ENCODE data around the gene LHX2. TPM values are rescaled to one million over a fixed set of nuclear protein-coding genes. Genes with fewer than 3 reads are reported as not detected.
"Not testable (repeated sequence)": the region's sequence is repeated elsewhere in the genome, so short reads cannot be mapped to it uniquely, and the experiment has no call there.

The LHX2 gene
- total RNA-seq, 2 experiments from 2014 or later: not detected

DNA sequence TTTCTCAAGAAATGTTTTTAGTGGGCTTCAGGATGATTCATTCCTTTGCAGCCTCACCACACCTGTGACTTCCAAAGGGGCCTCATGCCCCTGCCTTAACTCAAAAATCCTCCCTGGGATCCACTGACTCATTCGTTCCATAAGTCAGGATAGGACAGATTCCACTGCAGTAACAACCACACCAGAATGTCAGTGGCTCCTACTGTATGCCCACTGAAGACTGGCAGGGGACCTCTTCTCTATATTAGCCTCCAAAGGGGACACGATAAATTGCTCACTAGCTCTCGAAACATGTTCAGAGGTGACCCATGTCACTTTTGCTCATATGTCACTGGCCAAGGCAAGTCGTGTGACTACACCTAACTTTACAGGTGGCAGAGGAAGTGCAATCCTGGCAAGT lies 25.7 kb upstream of the LHX2 start:
- Mint-ChIP-seq H3K27ac (no peak overlapping the region), H3K9me3 (no peaks in the 10 kb centered on the region), H3K4me3 (no peak overlapping the region), H3K36me3 (ENCODE audit: low read depth) (no peaks in the 10 kb centered on the region), H3K27me3 (peaks cover 25% of the 10 kb centered on the region), H3K4me1 (no peaks in the 10 kb centered on the region)
- ChIA-PET POLR2A (no interaction called here), CTCF (no interaction called here)
- DNase-seq: no peak

DNA sequence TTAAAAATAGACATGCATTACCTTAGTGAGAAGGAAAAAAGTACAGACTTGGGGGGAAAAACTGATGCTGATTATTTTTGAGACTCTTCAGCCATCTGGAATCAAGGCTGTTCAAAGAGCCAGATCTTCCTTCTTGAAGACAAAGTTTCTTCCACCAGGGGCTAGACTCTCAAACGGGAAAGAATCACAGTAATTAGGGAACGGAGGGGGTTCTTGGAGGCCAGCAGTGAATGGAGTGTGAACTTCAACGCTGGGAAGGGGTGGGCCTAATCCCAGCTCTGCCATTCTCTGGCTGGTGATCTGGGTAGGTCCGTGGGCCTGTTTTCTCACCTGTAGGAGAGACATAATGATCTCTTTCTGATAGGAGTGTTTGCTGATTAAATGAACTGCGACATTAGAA lies 21.1 kb upstream of the LHX2 start:
- H3K9me3 Mint-ChIP-seq: no peaks in the 10 kb centered on the region
- ChIA-PET POLR2A (no interaction called here), CTCF (no interaction called here)
- H3K27me3 Mint-ChIP-seq: peaks cover 30% of the 10 kb centered on the region
- H3K36me3 Mint-ChIP-seq (ENCODE audit: low read depth): no peaks in the 10 kb centered on the region
- no peaks in the 10 kb centered on the region for H3K4me1 Mint-ChIP-seq
- H3K4me3 Mint-ChIP-seq: no peak overlapping the region
- no peak overlapping the region for H3K27ac Mint-ChIP-seq
- no peak for DNase-seq

DNA sequence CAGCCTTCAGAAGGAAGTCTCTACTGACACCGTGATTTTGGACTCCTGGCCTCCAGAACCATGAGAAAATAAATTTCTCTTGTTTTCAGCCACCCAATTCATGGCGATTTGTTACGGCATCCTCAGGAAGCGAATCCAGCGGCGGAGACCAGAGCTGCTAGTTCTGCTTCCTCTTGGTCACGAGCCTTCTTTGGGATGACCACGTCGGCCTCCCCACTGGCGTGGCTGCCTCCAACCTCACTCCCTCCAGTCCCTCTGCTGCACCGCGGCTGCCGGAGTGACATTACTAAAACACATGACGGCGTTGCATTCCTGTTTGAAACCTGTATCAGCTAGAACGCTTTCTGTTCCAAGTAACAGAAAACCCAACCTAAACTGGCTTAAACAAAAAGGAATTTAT lies 18.9 kb upstream of the LHX2 start:
- peaks cover 41% of the 10 kb centered on the region for H3K27me3 Mint-ChIP-seq
- H3K9me3 Mint-ChIP-seq; DNase-seq; H3K36me3 Mint-ChIP-seq (ENCODE audit: low read depth); CTCF ChIA-PET; H3K27ac Mint-ChIP-seq; POLR2A ChIA-PET; H3K4me1 Mint-ChIP-seq; H3K4me3 Mint-ChIP-seq: not testable (repeated sequence)

DNA sequence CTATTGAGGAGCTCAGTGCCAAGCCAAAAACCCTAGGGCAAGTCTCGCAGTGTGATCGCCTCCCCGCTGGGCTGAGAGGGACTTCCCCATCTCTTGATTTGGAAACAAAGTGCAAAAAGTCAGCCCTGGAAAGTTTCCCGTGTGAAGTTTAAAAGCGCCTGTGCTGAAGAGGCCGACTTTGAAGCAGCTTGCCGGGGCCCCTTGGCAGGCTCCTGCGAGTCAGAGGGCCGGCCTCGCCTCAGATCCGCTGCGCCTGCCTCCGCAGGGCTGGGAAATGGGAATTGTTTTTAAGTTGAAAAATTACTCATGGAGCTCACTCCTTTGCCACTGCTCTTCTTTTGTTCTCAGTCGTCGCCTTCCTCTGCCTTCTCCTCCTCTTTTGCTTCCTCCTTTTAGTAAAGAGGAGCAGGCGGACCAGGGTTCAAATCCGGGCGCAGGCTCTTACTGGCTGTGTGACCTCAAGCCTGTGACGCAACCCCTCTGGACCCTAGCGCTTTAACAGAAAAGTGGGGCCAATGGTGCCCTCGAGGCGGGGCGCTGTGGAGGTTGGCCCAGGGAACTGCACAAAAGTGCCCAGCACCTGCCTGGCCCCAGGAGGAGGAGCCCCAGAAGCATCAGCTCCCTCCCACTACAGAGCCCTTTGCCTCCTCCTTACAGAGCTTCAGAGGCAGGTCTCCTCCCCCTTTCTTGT lies 14.7 kb upstream of the LHX2 start:
- peaks cover 4% of the 10 kb centered on the region for H3K36me3 Mint-ChIP-seq (ENCODE audit: low read depth)
- H3K4me1 Mint-ChIP-seq: peaks cover 26% of the 10 kb centered on the region
- peaks cover 66% of the 10 kb centered on the region for H3K27me3 Mint-ChIP-seq
- ChIA-PET POLR2A (no interaction called here), CTCF (no interaction called here)
- H3K4me3 Mint-ChIP-seq: no peak overlapping the region
- no peak overlapping the region for H3K27ac Mint-ChIP-seq
- no peak for DNase-seq
- H3K9me3 Mint-ChIP-seq: no peaks in the 10 kb centered on the region

DNA sequence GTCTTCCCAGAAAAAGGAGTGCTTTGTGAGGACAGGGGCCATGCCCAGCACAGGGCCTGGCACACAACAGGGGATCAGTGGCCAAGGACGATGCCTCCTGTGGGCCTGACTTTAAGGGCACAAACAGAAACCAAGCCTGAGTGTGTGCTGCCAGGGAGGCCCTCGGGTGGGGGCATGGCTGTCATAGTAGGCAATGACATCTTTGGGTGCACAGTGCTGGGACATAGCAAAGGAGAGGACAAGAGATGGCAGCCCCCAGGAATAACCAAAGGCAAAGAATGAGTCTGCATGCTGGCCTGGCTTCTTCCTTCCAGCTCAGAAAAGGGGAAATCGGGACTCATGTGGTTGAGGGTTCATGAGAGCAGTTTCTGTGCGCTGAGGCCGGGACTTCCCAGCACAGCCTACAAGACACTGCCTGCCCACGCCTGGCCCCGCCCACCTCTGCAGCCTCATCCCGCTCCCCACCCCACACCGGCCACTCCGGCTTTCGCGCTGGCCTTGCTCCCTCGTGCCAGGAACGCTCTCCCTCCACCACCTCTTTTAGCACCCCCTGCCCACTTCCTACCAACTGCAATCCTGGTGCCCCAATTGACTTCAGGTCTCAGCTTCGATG lies 13.8 kb upstream of the LHX2 start:
- H3K4me1 Mint-ChIP-seq: peaks cover 26% of the 10 kb centered on the region
- H3K27ac Mint-ChIP-seq: no peak overlapping the region
- ChIA-PET POLR2A (interaction anchor here (1.0 kb wide), 1 partner anchor 19 kb away, joined by 5 read pairs; no protein-coding TSS in a partner anchor), CTCF (no interaction called here)
- no peaks in the 10 kb centered on the region for H3K9me3 Mint-ChIP-seq
- H3K27me3 Mint-ChIP-seq: peaks cover 74% of the 10 kb centered on the region
- no peak overlapping the region for H3K4me3 Mint-ChIP-seq
- DNase-seq: no peak
- H3K36me3 Mint-ChIP-seq (ENCODE audit: low read depth): peaks cover 4% of the 10 kb centered on the region

DNA sequence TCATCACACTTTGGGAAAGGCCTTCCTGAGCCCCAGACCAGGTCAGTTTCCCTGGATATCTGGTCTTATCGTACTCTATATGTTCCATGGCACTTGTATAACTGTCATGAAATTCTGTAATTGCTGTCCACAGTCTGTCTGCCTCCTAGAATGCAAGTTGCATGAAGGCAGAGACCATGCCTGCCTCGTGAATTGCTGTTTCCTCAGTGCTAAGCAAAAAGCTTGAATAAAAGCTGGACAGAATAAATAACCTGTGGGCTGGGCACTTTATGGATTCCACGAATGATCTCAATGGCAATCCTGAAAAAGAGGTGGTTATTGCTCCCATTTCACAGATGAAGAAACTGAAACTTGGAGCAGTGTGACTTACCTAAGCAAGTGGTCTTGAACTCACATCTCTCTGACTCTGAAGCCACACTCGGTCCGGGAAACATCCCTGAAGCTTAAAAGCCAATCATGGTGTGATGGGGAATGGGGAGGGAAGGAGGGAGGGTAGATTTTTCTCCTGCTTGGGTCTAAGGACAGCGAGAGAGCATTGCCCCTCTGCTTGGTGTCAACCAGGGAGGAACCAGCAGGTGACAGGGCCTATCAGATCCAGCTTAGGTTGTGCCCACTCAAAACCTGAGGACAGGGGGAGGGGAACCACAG lies 13.2 kb upstream of the LHX2 start:
- POLR2A ChIA-PET: interaction anchor here (1.0 kb wide), 1 partner anchor 18 kb away, joined by 5 read pairs; no protein-coding TSS in a partner anchor
- Mint-ChIP-seq H3K4me3 (no peak overlapping the region), H3K9me3 (no peaks in the 10 kb centered on the region), H3K4me1 (peaks cover 26% of the 10 kb centered on the region), H3K27me3 (peaks cover 81% of the 10 kb centered on the region), H3K27ac (no peak overlapping the region), H3K36me3 (ENCODE audit: low read depth) (peaks cover 4% of the 10 kb centered on the region)
- CTCF ChIA-PET: no interaction called here
- DNase-seq: no peak

DNA sequence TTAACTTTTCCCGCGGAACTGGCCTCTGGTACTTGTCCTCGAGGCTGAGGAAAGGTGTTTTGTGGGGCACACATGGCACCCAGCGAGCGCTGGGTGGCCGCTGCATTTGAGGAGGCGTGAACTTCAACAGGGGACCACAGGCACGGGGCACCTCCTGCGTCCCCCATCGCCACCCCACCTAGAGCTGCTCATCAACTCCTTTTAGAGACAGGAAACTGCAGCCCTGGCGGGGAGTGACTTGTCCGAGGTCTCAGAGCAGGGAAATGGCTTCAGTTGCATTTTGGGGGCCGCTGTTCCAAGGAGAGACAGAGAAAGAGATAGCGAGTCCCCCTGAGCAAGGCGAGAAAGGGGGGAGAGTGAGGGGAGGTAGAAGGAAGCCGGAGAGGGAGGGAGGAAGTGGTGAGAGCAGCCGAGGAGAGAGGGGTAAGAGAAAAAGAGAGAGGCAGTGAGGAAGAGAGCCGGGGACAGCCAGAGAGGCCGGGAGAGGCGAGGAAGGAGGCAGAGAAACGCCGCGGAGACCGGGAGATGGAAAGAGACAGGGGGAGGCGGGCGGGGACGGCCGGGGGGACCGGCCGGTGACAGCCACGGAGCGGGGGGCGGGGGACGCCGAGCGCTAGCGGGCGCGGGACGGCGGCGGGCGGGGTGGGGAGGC lies 12.5 kb upstream of the LHX2 start:
- H3K27ac Mint-ChIP-seq: no peak overlapping the region
- peaks cover 26% of the 10 kb centered on the region for H3K4me1 Mint-ChIP-seq
- no peak for DNase-seq
- H3K9me3 Mint-ChIP-seq: no peaks in the 10 kb centered on the region
- H3K36me3 Mint-ChIP-seq (ENCODE audit: low read depth): peaks cover 4% of the 10 kb centered on the region
- peaks cover 84% of the 10 kb centered on the region for H3K27me3 Mint-ChIP-seq
- CTCF ChIA-PET: no interaction called here
- H3K4me3 Mint-ChIP-seq: peak overlapping the region; percentile 31
- POLR2A ChIA-PET: no interaction called here

DNA sequence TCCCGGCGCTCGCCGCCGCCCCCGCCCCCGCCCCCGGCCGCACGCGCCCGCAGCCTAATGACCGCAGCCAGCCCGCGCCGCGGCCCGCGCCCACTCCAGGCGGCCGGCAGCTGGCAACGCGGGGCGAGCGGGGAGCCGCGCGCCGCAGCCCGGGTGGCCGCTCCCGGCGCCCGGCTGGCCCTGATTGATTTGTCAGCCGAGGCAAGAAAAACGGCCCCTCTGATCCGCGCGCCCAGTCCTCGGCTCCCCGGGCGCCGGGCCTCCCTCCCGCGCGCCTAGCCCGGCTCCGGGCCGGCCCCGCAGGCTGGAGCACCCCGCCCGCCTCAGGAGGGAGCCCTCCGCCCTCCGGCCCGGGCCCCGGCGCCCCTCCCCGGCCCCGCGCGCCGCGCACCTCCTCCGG lies 11.9 kb upstream of the LHX2 start:
- Mint-ChIP-seq H3K9me3 (no peaks in the 10 kb centered on the region), H3K4me1 (peaks cover 26% of the 10 kb centered on the region), H3K27me3 (peaks cover 83% of the 10 kb centered on the region), H3K27ac (no peak overlapping the region), H3K4me3 (no peak overlapping the region), H3K36me3 (ENCODE audit: low read depth) (peaks cover 4% of the 10 kb centered on the region)
- DNase-seq: no peak
- ChIA-PET CTCF (no interaction called here), POLR2A (no interaction called here)

DNA sequence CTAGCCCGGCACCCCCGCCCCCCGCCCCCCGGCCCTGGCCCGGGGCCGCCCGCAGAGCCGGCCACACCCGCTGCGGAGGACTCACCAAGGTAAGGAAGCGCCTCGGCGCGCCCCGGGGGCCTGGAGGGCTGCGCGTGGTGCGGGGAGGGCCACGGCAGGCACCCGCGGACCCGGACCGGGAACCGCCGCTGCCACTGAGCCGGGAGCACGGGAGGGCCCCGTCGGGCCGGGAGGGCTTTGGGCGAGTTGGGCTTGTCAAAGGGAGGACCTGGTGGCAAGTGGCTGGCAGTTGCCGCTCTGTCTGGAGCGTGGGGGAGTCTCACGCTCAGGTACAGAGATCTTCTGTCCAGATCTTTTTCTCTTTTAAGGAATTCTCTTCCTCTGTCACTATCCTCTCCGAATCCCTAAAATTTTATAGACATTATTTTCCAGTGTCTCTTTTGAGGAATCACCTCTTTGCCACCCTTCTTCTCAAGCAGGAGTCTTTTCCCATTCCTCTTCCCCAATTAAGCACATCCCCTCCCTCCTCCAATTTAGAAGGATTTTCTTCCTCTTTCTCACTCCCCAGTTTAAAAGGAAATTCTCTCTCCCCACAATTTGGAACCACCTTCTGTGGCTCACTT lies 11.3 kb upstream of the LHX2 start:
- Mint-ChIP-seq H3K27me3 (peaks cover 86% of the 10 kb centered on the region), H3K4me1 (peaks cover 26% of the 10 kb centered on the region), H3K9me3 (no peaks in the 10 kb centered on the region), H3K36me3 (ENCODE audit: low read depth) (peaks cover 4% of the 10 kb centered on the region), H3K4me3 (no peak overlapping the region), H3K27ac (no peak overlapping the region)
- ChIA-PET POLR2A (no interaction called here), CTCF (no interaction called here)
- no peak for DNase-seq

DNA sequence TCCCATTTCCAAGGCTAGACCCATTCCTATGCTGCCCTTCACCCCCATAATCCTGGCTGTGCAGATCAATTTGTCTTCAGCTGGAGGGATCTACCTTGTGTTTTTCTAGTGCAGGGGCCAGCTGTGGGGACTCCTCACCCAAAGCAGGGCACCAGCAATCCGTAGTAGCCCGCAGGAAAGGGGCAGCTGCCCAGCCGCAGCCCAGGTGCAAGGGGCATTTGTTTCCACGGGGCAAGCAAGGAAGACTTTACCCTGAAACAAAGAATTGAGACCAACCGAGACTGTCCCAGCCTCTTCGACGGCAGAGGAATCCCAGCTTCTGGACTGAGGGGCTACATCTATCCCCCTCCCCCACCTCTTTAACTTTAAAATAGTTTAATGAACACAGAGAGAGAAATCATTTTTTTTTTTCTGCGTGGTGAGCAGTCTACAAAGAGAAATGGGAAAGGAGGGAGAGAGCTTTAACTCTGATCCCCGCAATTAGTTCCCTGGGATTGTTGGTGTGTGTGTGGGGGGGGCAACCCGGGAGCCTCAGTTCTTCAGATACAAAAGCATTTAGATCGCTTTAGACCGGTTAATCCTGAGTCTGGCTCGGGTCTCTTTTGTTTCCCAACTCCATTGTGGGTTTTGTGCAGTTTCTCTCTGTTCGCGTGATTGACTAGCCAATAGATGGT lies 10.6 kb upstream of the LHX2 start:
- ChIA-PET POLR2A (no interaction called here), CTCF (no interaction called here)
- Mint-ChIP-seq H3K36me3 (ENCODE audit: low read depth) (peaks cover 4% of the 10 kb centered on the region), H3K27me3 (peaks cover 88% of the 10 kb centered on the region), H3K4me3 (no peak overlapping the region), H3K27ac (no peak overlapping the region), H3K4me1 (peaks cover 26% of the 10 kb centered on the region), H3K9me3 (no peaks in the 10 kb centered on the region)
- no peak for DNase-seq

DNA sequence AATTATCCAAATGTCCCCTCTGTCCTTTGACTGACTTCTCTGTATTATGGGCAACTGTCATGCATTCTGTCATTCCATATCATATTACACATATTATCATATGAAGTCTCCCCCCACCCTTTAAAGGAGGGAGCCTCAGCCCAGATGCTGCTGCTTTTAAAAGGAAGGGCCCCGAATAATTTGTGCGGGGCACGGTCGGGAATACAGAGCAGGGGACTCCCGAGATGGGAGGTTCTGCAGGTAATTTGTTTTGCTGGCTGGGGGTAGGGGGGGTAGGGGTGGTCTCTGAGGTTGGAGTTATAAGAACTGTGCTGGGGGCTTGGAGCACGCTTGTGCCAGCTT lies 10.1 kb upstream of the LHX2 start:
- POLR2A ChIA-PET: no interaction called here
- Mint-ChIP-seq H3K36me3 (ENCODE audit: low read depth) (peaks cover 4% of the 10 kb centered on the region), H3K4me3 (no peak overlapping the region), H3K27me3 (peaks cover 88% of the 10 kb centered on the region), H3K27ac (no peak overlapping the region), H3K4me1 (peaks cover 26% of the 10 kb centered on the region), H3K9me3 (no peaks in the 10 kb centered on the region)
- no peak for DNase-seq
- CTCF ChIA-PET: no interaction called here

DNA sequence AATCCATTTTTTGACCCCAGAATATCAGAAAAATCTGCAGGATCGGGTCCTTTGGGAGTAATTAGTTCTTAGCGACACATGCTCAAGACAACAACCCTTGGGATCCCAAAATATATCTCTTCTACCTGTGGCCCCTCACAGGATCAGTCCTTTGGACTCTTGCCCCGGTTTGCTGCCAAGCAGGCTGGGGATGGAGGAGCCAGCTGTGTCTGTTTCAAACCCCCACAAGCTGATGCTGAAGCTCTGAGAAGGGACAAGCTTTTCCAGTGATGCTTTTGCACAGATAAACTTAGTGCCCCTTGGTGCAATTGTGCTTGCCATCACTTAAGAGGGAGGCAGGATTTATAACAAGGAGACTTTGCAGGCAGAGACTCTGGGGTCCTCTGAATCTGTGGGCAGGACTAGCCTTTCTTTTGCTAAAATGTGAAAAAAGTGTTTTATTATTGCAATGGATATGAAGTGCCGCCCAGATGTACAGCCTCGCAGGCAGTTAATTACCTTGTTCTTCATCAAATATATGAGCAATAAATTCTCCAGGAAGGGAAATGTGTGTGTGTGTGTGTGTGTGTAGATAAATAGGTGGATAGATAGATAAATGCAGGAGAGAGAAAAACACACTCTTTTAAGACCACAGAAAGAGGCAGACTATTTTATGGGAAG lies 9.6 kb upstream of the LHX2 start:
- POLR2A ChIA-PET: no interaction called here

More for the DNA sequence above, 9.6 kb upstream of the LHX2 start:
- peaks cover 26% of the 10 kb centered on the region for H3K4me1 Mint-ChIP-seq
- H3K4me3 Mint-ChIP-seq: no peak overlapping the region
- peaks cover 90% of the 10 kb centered on the region for H3K27me3 Mint-ChIP-seq
- H3K36me3 Mint-ChIP-seq (ENCODE audit: low read depth): peaks cover 4% of the 10 kb centered on the region
- no peak for DNase-seq
- CTCF ChIA-PET: no interaction called here
- no peaks in the 10 kb centered on the region for H3K9me3 Mint-ChIP-seq
- no peak overlapping the region for H3K27ac Mint-ChIP-seq
